Peyer's patch (tissue), 4 donors: Measurements from ENCODE around the gene TPPP.
"Not testable (repeated sequence)": the region's sequence is repeated elsewhere in the genome, so short reads cannot be mapped to it uniquely, and the experiment has no call there.

Experiments
- POLR2A ChIP-seq, 2 donors: fragments of 450-650 bp; IDR thresholded peaks; one replicate each; pipeline ENCODE4 v1.5.1; 2017; ENCODE audit warnings: antibody characterized with exemption in 2 of 2, mild to moderate bottlenecking in 2 of 2, moderate library complexity in 2 of 2
- TF ChIP-seq, protein P1 (sequence below), 6 experiments: fragments of 450-650 bp in 4 of 6; fragments of 200-600 bp in 2 of 6; sonication (generic) in 1 of 6; IDR thresholded peaks; one replicate each; pipeline ENCODE4 v1.5.1; 2017 to 2019; ENCODE audit warnings: antibody characterized with exemption in 6 of 6, mild to moderate bottlenecking in 3 of 6, moderate library complexity in 1 of 6

DNA sequence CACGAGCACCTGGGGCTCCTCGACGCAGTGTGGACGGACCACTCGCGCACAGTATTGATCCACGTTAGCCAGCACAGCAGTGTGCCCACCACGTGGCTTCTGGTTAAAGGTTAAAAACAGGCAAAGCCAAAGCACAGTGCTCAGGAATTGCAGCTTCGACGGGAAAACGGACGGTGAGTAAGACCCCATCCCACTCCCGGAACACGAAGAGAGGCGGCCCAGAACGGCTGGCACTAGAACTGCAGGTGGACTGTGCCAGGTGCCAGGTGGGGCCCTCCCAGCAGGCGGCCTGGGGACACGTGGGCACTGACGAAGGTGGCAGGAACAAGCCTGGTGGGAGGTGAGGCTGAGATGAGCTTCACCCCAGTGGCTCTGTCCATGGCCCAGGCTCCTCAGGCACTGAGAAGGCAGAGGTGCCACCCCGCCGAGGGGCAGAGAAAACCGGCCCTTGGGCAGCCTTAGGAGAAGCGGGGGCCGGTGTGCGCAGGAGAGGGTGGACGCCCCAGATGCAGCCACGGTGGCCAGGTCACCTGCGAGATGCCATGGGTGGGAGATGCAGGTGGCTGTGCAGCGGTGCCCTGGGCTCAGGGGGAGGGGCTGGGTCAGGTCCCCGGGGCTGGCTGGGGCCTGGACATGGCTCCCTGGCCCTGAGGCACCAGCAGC lies 4.7 kb downstream of the TPPP start:
- TF ChIP-seq, protein P1, sequence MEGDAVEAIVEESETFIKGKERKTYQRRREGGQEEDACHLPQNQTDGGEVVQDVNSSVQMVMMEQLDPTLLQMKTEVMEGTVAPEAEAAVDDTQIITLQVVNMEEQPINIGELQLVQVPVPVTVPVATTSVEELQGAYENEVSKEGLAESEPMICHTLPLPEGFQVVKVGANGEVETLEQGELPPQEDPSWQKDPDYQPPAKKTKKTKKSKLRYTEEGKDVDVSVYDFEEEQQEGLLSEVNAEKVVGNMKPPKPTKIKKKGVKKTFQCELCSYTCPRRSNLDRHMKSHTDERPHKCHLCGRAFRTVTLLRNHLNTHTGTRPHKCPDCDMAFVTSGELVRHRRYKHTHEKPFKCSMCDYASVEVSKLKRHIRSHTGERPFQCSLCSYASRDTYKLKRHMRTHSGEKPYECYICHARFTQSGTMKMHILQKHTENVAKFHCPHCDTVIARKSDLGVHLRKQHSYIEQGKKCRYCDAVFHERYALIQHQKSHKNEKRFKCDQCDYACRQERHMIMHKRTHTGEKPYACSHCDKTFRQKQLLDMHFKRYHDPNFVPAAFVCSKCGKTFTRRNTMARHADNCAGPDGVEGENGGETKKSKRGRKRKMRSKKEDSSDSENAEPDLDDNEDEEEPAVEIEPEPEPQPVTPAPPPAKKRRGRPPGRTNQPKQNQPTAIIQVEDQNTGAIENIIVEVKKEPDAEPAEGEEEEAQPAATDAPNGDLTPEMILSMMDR (IDR thresholded peaks at IDR 0.05): not testable (repeated sequence)
- TF ChIP-seq POLR2A (IDR thresholded peaks at IDR 0.05): not testable (repeated sequence)
